ENCODE data around the gene SPCS2. TPM values are rescaled to one million over a fixed set of nuclear protein-coding genes. Genes with fewer than 3 reads are reported as not detected.
"Not testable (repeated sequence)": the region's sequence is repeated elsewhere in the genome, so short reads cannot be mapped to it uniquely, and the experiment has no call there.

SPCS2 gene
- total and polyA plus RNA-seq, 3 experiments from 2014 or later, result 150 to 273 (median 151) TPM

DNA sequence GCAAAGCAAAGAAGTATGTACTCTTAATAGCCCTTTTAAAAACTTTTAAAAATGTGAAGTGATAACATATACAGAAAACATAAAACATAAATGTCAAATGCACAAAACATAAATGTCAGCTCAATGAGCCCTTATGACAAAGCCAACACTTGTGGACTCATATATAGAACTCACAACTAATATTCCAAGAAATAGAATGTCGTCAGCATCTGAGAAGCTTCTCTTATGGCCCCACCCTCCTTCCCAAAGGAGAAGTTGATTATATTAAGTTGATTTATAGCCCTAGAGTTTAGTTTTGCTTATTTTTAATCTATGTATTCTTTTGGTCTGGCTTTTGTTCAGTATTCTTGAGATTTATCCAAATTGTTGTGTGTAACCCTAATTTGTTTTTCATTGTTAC is 53.5 kb downstream of the SPCS2 start:
- no peaks in the 10 kb centered on the region for H3K4me1 ChIP-seq (ENCODE audit: insufficient read depth, low read length)
- no peak overlapping the region for H3K4me3 Mint-ChIP-seq
- H3K9me3 Mint-ChIP-seq, result no peaks in the 10 kb centered on the region
- no peak overlapping the region for H3K27ac ChIP-seq (ENCODE audit: low read depth, low read length)
- H3K36me3 ChIP-seq (ENCODE audit: insufficient read depth, low read length), result peaks cover 22% of the 10 kb centered on the region
- POLR2A ChIA-PET, result no interaction called here
- CTCF ChIA-PET, result interaction anchor here (0.8 to 1.6 kb wide), 2 partner anchors 20 to 268 kb away, joined by 3 to 6 read pairs; no protein-coding TSS in a partner anchor
- no peaks in the 10 kb centered on the region for H3K27me3 Mint-ChIP-seq
- H3K36me3 Mint-ChIP-seq, result peaks cover 8 to 42% (median 21%) of the 10 kb centered on the region in 3 donors
- H3K27me3 ChIP-seq (ENCODE audit: insufficient read depth, low read length, poor library complexity, severe bottlenecking), result no peaks in the 10 kb centered on the region
- no peaks in the 10 kb centered on the region for H3K9me3 ChIP-seq (ENCODE audit: low read length)
- no peaks in the 10 kb centered on the region for H3K4me1 Mint-ChIP-seq
- H3K27ac Mint-ChIP-seq, result no peak overlapping the region
- no peak overlapping the region for H3K4me3 ChIP-seq (ENCODE audit: low read length)
- DNase-seq, result no peak

DNA sequence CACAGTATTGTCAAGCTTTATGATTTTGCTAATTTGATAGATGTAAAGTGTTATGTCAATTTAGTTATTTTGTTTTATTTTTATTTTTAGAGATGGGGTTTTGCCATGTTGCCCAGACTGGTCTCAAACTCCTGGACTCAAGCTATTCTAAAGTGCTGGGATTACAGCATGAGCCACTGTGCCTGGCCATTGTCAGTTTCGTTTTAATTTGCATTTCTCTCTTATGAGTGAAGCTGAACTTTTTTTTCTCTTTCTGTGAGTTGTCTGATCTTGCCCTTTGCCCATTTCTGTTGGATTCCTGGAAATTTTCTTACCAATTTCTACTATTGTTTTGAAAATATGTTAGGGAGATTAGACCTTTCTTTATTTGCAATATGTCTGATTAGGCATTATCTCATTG is 55.1 kb downstream of the SPCS2 start:
- DNase-seq, result no peak
- Histone ChIP-seq H3K4me3 (ENCODE audit: low read length) (no peak overlapping the region), H3K27me3 (ENCODE audit: insufficient read depth, low read length, poor library complexity, severe bottlenecking) (no peaks in the 10 kb centered on the region), H3K36me3 (ENCODE audit: insufficient read depth, low read length) (peaks cover 23% of the 10 kb centered on the region), H3K27ac (ENCODE audit: low read depth, low read length) (no peak overlapping the region), H3K4me1 (ENCODE audit: insufficient read depth, low read length) (no peaks in the 10 kb centered on the region), H3K9me3 (ENCODE audit: low read length) (no peaks in the 10 kb centered on the region)
- ChIA-PET POLR2A (no interaction called here), CTCF (interaction anchor here (1.2 kb wide), 2 partner anchors 15 to 244 kb away, joined by 3 to 4 read pairs; partner anchors contain the start of gene NEU3)
- no peaks in the 10 kb centered on the region for H3K27me3 Mint-ChIP-seq
- peaks cover 8 to 48% (median 16%) of the 10 kb centered on the region in 3 donors for H3K36me3 Mint-ChIP-seq
- no peak overlapping the region for H3K27ac Mint-ChIP-seq
- no peaks in the 10 kb centered on the region for H3K4me1 Mint-ChIP-seq
- H3K9me3 Mint-ChIP-seq, result no peaks in the 10 kb centered on the region
- no peak overlapping the region for H3K4me3 Mint-ChIP-seq

DNA sequence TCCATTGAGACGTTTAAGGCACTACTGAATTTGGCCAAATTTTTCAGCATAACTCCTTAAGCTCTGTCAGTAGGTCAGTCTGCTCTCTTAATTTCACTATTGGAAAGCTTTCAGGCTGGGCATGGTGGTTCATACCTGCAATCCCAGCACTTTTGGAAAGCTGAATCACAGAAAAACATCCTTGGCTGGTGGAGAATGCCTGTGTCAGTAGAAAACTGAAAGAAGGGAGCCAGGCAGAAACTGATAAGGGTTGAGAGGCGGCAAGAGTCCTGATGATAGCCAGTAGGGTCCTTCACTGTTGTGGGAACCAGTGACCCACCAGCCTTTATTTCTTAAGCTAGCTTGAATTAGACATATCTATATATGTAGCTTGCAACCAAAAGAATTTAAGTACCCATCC is 62.3 kb downstream of the SPCS2 start:
- H3K27me3 ChIP-seq (ENCODE audit: insufficient read depth, low read length, poor library complexity, severe bottlenecking), result no peaks in the 10 kb centered on the region
- peaks cover 0 to 53% (median 14%) of the 10 kb centered on the region in 3 donors for H3K36me3 Mint-ChIP-seq
- H3K9me3 ChIP-seq (ENCODE audit: low read length), result no peaks in the 10 kb centered on the region
- no peaks in the 10 kb centered on the region for H3K27me3 Mint-ChIP-seq
- DNase-seq, result no peak
- ChIA-PET CTCF (interaction anchor here (1.1 to 4.8 kb wide), 2 partner anchors 11 to 129 kb away, joined by 3 to 21 read pairs; no protein-coding TSS in a partner anchor), POLR2A (no interaction called here)
- H3K4me1 Mint-ChIP-seq, result no peaks in the 10 kb centered on the region
- peaks cover 19% of the 10 kb centered on the region for H3K36me3 ChIP-seq (ENCODE audit: insufficient read depth, low read length)
- no peaks in the 10 kb centered on the region for H3K9me3 Mint-ChIP-seq
- H3K4me3 Mint-ChIP-seq, result no peak overlapping the region
- H3K4me1 ChIP-seq (ENCODE audit: insufficient read depth, low read length), result no peaks in the 10 kb centered on the region
- no peak overlapping the region for H3K27ac ChIP-seq (ENCODE audit: low read depth, low read length)
- H3K27ac Mint-ChIP-seq, result no peak overlapping the region
- no peak overlapping the region for H3K4me3 ChIP-seq (ENCODE audit: low read length)

DNA sequence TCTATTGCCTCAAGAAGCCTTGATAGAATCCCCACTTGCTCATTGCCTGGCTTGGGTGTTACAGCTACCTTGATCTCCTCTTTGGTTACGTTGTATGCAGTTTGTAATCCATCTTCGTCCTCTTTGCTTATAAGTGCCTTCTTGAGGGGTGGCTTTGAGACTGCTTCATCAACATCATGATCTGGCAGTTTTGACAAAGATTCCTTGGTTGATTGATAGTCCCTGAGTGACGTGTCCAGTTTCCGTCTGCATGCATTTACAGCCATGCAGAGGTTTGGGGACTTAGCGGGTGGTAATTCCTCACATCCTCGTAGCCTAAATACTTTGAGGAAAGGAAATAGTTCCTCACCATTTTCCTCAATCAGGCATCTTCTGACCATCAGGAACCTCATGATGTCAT is 62.8 kb downstream of the SPCS2 start:
- Mint-ChIP-seq H3K9me3 (no peaks in the 10 kb centered on the region), H3K4me1 (no peaks in the 10 kb centered on the region), H3K4me3 (no peak overlapping the region), H3K27me3 (no peaks in the 10 kb centered on the region), H3K36me3 (peaks cover 0 to 48% (median 18%) of the 10 kb centered on the region in 3 donors), H3K27ac (no peak overlapping the region)
- Histone ChIP-seq H3K36me3 (ENCODE audit: insufficient read depth, low read length) (peaks cover 14% of the 10 kb centered on the region), H3K4me3 (ENCODE audit: low read length) (no peak overlapping the region), H3K9me3 (ENCODE audit: low read length) (no peaks in the 10 kb centered on the region), H3K4me1 (ENCODE audit: insufficient read depth, low read length) (no peaks in the 10 kb centered on the region), H3K27ac (ENCODE audit: low read depth, low read length) (no peak overlapping the region), H3K27me3 (ENCODE audit: insufficient read depth, low read length, poor library complexity, severe bottlenecking) (no peaks in the 10 kb centered on the region)
- POLR2A ChIA-PET, result no interaction called here
- DNase-seq, result no peak
- CTCF ChIA-PET, result interaction anchor here (4.8 kb wide), 1 partner anchor 11 kb away, joined by 21 read pairs; no protein-coding TSS in a partner anchor

DNA sequence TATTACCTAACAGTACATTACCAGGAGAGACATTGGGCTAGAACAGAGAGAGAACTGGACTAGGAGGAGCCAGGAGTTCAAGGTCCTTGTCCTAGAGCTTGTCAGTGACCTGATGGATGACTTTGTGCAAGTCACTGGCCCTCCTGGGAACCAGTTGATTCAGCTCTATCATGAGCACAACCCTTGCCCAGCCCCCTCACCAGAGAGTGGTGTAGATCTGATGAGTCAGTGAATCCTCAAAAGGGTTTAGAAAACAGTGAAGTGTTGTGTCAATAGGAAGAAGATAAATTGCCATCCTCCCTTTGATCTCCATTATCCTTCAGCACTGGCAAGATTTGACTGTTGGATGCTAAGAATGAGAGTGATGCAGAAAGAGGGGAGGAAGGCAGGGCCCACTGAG is 64.0 kb downstream of the SPCS2 start:
- H3K27me3 ChIP-seq (ENCODE audit: insufficient read depth, low read length, poor library complexity, severe bottlenecking), result no peaks in the 10 kb centered on the region
- POLR2A ChIA-PET, result no interaction called here
- H3K4me1 ChIP-seq (ENCODE audit: insufficient read depth, low read length), result no peaks in the 10 kb centered on the region
- Mint-ChIP-seq H3K36me3 (peaks cover 0 to 37% (median 17%) of the 10 kb centered on the region in 3 donors), H3K4me1 (no peaks in the 10 kb centered on the region), H3K4me3 (no peak overlapping the region), H3K9me3 (no peaks in the 10 kb centered on the region), H3K27ac (peak overlapping the region in 1 of 8 donors; percentile 50), H3K27me3 (no peaks in the 10 kb centered on the region)
- H3K27ac ChIP-seq (ENCODE audit: low read depth, low read length), result no peak overlapping the region
- CTCF ChIA-PET, result interaction anchor here (4.8 kb wide), 1 partner anchor 10 kb away, joined by 21 read pairs; no protein-coding TSS in a partner anchor
- H3K9me3 ChIP-seq (ENCODE audit: low read length), result no peaks in the 10 kb centered on the region
- no peak for DNase-seq
- no peak overlapping the region for H3K4me3 ChIP-seq (ENCODE audit: low read length)
- H3K36me3 ChIP-seq (ENCODE audit: insufficient read depth, low read length), result peaks cover 6% of the 10 kb centered on the region

DNA sequence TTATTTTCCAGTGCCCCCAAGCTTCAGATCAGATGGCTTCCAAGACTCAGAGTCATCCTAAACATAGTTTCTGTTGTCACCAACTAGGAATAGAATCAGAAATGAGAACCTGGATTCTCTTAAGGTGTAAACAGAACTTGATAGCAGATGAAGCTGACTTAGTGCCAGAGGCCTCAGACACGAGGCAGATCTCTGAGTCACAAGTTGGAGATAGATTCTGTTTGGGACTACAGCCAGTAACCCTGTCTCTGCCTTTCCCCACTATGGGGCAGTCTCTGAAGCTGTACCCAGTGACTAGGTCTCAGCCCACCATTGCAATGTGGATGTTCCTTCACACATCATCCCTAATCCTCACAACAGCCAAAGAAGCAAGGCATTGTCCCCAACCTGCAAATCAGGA is 65.1 kb downstream of the SPCS2 start:
- H3K27ac Mint-ChIP-seq, result no peak overlapping the region

DNA sequence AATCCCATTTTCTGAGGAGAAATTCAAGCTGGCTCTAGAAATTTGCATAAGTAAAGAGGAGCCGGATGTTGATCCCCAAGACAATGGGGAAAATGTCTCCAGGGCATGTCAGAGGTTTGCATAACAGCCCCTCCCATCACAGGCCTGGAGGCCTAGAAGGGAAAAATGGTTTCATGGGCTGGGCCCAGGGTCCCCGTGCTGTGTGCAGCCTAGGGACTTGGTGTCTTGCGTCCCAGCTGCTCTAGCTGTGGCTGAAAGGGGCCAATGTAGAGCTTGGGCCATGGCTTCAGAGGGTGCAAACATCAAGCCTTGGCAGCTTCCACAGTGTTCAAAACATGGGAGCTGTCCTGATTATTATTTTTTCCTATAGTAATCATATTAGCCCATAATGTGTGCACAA is 70.1 kb downstream of the SPCS2 start:
- H3K27me3 Mint-ChIP-seq; H3K4me1 ChIP-seq (ENCODE audit: insufficient read depth, low read length); DNase-seq; H3K4me3 Mint-ChIP-seq; H3K36me3 ChIP-seq (ENCODE audit: insufficient read depth, low read length); H3K27me3 ChIP-seq (ENCODE audit: insufficient read depth, low read length, poor library complexity, severe bottlenecking); H3K4me1 Mint-ChIP-seq; H3K4me3 ChIP-seq (ENCODE audit: low read length); H3K9me3 ChIP-seq (ENCODE audit: low read length); H3K9me3 Mint-ChIP-seq; H3K27ac ChIP-seq (ENCODE audit: low read depth, low read length); POLR2A ChIA-PET; H3K27ac Mint-ChIP-seq: not testable (repeated sequence)
- CTCF ChIA-PET, result interaction anchor here (1.0 kb wide), 1 partner anchor 222 kb away, joined by 3 read pairs; the partner anchor contains the start of gene TPBGL
- peaks cover 5 to 11% (median 5%) of the 10 kb centered on the region in 3 donors for H3K36me3 Mint-ChIP-seq

More for the DNA sequence above, 65.1 kb downstream of the SPCS2 start:
- Histone ChIP-seq H3K4me1 (ENCODE audit: insufficient read depth, low read length) (no peaks in the 10 kb centered on the region), H3K36me3 (ENCODE audit: insufficient read depth, low read length) (peaks cover 6% of the 10 kb centered on the region), H3K27ac (ENCODE audit: low read depth, low read length) (no peak overlapping the region), H3K27me3 (ENCODE audit: insufficient read depth, low read length, poor library complexity, severe bottlenecking) (no peaks in the 10 kb centered on the region), H3K4me3 (ENCODE audit: low read length) (no peak overlapping the region), H3K9me3 (ENCODE audit: low read length) (no peaks in the 10 kb centered on the region)
- POLR2A ChIA-PET, result no interaction called here
- Mint-ChIP-seq H3K4me1 (no peaks in the 10 kb centered on the region), H3K27me3 (no peaks in the 10 kb centered on the region), H3K36me3 (peaks cover 5 to 33% (median 21%) of the 10 kb centered on the region in 3 donors), H3K4me3 (no peak overlapping the region), H3K9me3 (peaks cover 0 to 4% (median 0%) of the 10 kb centered on the region in 5 donors)
- no peak for DNase-seq
- CTCF ChIA-PET, result interaction anchor here (1.1 to 4.8 kb wide), 2 partner anchors 9 kb away, joined by 3 to 21 read pairs; no protein-coding TSS in a partner anchor

DNA sequence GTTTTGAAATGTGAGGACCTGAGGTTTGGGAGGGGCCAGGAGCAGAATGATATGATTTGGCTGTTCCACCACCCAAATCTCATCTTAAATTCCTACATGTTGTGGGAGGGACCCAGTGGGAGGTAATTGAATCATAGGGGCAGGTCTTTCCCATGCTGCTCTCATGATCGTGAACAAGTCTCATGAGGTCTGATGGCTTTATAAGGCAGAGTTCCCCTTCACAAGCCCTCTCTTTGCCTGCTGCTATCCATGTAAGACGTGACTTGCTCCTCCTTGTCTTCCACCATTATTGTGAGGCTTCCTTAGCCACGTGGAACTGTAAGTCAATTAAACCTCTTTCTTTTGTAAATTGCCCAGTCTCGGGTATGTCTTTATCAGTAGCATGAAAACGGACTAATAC is 71.3 kb downstream of the SPCS2 start:
- CTCF ChIA-PET, result interaction anchor here (1.0 kb wide), 1 partner anchor 221 kb away, joined by 3 read pairs; the partner anchor contains the start of gene TPBGL
- H3K36me3 ChIP-seq (ENCODE audit: insufficient read depth, low read length); H3K27me3 Mint-ChIP-seq; H3K9me3 Mint-ChIP-seq; H3K4me1 ChIP-seq (ENCODE audit: insufficient read depth, low read length); DNase-seq; H3K27ac ChIP-seq (ENCODE audit: low read depth, low read length); H3K4me3 Mint-ChIP-seq; H3K9me3 ChIP-seq (ENCODE audit: low read length); H3K4me1 Mint-ChIP-seq; H3K4me3 ChIP-seq (ENCODE audit: low read length); H3K27ac Mint-ChIP-seq; POLR2A ChIA-PET; H3K27me3 ChIP-seq (ENCODE audit: insufficient read depth, low read length, poor library complexity, severe bottlenecking): not testable (repeated sequence)
- peaks cover 3 to 11% (median 5%) of the 10 kb centered on the region in 3 donors for H3K36me3 Mint-ChIP-seq

All from CD8-positive, alpha-beta memory T cell (primary cell).